ENCODE measurements around the gene HOXA1.

GRCh38 chr7:27111751-27112277 is 16.0 kb upstream of the HOXA1 start:
- TF ChIP-seq CTCF (IDR thresholded peaks at IDR 0.05; ENCODE audit: borderline replicate concordance, extremely low read depth, low read length, poor library complexity, severe bottlenecking): no peak
- no peak for TF ChIP-seq EZH2 (IDR thresholded peaks at IDR 0.05; ENCODE audit: borderline replicate concordance, low read depth, low read length, severe bottlenecking)

Data from DND-41 (cell line).